Chondrocyte (in vitro differentiated cells): ENCODE data around the gene DNAJC9. TPM values are rescaled to one million over a fixed set of nuclear protein-coding genes. Genes with fewer than 3 reads are reported as not detected.

ENCODE experiments used
- DNase-seq: peaks from one replicate; pipeline ENCODE4 v3.0.0; 2021; ENCODE audit warnings: mixed read lengths, low spot score
- H3K27ac Mint-ChIP-seq: one replicate; pipeline ENCODE4 v1.8.0; 2021; ENCODE audit warnings: mild to moderate bottlenecking, moderate library complexity, mixed read lengths; ENCODE audit not compliant: unreplicated experiment
- H3K27me3 Mint-ChIP-seq: 2 replicates; pipeline ENCODE4 v1.8.0; 2021; ENCODE audit warnings: low read depth, mixed read lengths
- H3K36me3 Mint-ChIP-seq: 2 replicates; pipeline ENCODE4 v1.8.0; 2021; ENCODE audit warnings: low read depth, mixed read lengths
- H3K4me1 Mint-ChIP-seq: 2 replicates; pipeline ENCODE4 v1.8.0; 2021; ENCODE audit warnings: low read depth, mild to moderate bottlenecking, mixed read lengths
- H3K4me3 Mint-ChIP-seq: one replicate; pipeline ENCODE4 v1.8.0; 2021; ENCODE audit warnings: mild to moderate bottlenecking, moderate library complexity, mixed read lengths; ENCODE audit not compliant: unreplicated experiment
- H3K9me3 Mint-ChIP-seq: 2 replicates; pipeline ENCODE4 v1.8.0; 2021; ENCODE audit warnings: low read depth, mixed read lengths
- total RNA-seq: library from RNA; stranded (reverse); gene quantifications from 3 replicates; pipeline ENCODE4 v1.2.1, GENCODE V29; 2021
- TF ChIP-seq, protein P1 (sequence below): fragments of 200-600 bp; sonication (generic); IDR thresholded peaks from 2 replicates; pipeline ENCODE4 v1.5.0; 2021; ENCODE audit warnings: antibody characterized with exemption, mild to moderate bottlenecking, moderate library complexity

Gene DNAJC9
- total RNA-seq, 1 donor from 2014 or later: 17.6 TPM

DNA sequence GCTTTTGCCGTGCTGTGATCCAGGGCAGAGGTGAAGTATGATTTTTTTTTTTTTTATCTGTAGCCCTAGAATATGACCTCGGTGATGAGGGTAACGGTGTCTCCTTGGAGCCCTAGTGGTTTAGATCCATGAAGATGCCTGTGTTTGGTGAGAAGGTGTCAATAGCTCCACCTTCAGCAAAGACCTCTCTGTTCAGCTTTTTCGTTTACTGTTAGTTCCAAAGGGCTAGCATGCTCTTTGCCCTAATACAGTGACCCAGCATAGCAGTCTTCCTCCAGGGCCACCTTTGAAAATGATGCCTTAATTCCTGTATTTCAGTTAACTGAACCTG lies 6.1 kb upstream of the DNAJC9 start:
- peaks cover 29% of the 10 kb centered on the region for H3K4me1 Mint-ChIP-seq
- DNase-seq: no peak
- no peaks in the 10 kb centered on the region for H3K27me3 Mint-ChIP-seq
- H3K9me3 Mint-ChIP-seq: peaks cover under 1% of the 10 kb centered on the region
- H3K36me3 Mint-ChIP-seq: peaks cover 8% of the 10 kb centered on the region
- peak overlapping the region; percentile 94 for H3K4me3 Mint-ChIP-seq
- TF ChIP-seq, protein P1, sequence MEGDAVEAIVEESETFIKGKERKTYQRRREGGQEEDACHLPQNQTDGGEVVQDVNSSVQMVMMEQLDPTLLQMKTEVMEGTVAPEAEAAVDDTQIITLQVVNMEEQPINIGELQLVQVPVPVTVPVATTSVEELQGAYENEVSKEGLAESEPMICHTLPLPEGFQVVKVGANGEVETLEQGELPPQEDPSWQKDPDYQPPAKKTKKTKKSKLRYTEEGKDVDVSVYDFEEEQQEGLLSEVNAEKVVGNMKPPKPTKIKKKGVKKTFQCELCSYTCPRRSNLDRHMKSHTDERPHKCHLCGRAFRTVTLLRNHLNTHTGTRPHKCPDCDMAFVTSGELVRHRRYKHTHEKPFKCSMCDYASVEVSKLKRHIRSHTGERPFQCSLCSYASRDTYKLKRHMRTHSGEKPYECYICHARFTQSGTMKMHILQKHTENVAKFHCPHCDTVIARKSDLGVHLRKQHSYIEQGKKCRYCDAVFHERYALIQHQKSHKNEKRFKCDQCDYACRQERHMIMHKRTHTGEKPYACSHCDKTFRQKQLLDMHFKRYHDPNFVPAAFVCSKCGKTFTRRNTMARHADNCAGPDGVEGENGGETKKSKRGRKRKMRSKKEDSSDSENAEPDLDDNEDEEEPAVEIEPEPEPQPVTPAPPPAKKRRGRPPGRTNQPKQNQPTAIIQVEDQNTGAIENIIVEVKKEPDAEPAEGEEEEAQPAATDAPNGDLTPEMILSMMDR: no peak
- peak overlapping the region; percentile 98 for H3K27ac Mint-ChIP-seq

DNA sequence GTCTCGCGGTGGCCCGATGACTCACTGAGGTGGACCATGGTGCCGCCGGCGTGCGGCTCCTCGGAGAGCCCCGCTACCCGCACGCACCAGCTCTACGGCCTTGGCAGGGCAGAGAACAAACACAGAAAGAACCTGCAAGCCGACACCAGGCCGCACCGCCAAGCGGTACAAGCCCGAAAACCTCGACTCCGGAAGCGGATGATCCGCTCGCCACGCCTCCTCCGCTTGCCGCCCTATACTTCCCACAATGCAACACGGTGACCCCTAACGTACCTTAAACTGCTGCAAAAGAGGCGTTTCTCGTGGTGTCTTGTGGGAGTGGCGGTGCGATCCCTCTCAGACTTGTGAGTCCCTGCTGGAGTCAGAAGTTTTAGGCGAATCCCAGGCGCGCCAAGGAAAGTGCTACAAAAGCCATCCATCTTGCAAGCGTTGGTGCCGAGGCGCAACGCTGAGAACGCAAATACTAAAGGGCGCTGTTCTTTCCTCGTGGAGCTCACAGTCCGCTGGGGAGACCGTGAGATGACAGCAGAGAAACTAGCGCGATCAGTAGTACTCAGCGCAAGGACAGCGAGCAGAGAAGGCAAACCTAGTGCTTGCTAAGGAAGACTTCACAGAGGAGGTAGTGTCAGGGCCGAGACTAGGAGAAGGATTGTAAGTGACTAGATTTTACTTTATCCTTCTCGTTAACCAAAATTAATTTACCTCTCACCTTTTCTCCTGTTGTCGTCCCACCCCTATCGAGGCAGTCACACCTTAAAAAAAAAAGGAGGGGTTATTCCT lies 5.6 kb upstream of the DNAJC9 start, which contains the start of gene MRPS16:
Gene MRPS16 (minus strand): TSS at position 200 of the 780 bp plus-strand sequence. CDS start 162 bp downstream, at position 38.
- Mint-ChIP-seq H3K36me3 (peaks cover 8% of the 10 kb centered on the region), H3K4me1 (peaks cover 35% of the 10 kb centered on the region), H3K27ac (peak within 1 kb of the TSS; percentile 98), H3K27me3 (no peaks in the 10 kb centered on the region), H3K9me3 (no peaks in the 10 kb centered on the region), H3K4me3 (peak within 1 kb of the TSS; percentile 94)
- DNase-seq: peak; percentile 94
- TF ChIP-seq, protein P1: peak; percentile 5

DNA sequence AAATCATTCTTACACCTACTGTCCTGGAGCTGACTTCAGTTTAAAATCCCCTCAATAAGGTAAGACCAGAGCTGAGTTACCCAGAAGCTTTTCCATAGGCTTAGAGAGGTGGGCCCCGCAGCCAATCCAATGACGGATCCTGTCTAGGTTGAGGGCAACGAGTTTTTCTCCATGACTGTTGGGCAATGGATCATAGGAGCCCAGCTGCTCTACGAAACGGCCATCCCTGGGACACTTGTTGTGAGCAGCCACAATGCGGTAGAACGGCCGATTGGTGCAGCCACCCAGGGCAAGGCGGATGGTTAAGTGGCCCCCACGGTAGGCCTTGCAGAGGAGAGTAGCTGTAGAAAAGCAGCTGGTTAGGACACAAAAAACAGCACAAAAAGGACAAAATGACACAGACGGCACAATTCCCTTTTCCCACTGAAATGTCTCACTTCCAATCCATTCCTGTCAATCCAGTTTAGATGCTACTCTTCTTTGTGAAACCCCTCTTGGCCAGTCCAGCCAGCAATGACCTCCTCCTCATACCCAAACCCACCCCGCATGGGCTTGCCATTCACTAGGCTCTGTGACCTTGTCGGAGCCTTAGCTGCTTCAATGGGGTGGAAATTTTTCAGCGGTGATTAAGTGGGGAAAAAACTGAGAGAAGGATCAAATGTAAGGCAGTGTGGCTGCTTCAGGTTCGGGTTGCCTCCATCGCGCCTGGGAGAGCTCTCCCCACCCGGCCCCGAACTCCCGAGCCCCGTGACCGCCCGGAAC lies 4.8 kb upstream of the DNAJC9 start:
- TF ChIP-seq, protein P1: peak; percentile 15
- H3K27me3 Mint-ChIP-seq: no peaks in the 10 kb centered on the region

DNA sequence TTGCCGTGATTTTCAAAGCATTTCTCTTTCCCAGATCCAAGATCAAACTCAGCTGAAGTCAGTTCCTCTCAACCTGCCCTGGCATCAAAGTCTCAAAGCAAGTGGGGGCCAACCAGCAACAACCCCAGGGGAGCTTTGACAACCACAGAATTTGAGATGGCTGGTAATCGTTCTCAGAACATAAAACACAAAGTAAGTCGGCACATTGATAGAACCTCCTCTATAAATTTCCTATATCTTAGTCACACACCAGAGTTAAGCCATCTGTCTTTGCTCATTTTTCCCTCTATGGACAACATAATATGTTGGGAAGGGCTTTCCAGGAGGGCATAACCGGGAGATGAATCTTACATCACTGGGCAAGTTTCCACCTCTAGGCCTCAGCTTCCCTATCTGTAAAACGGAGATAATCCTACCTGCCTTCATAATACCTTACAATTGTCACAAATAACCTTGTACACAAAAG lies 1.2 kb upstream of the DNAJC9 start:
- Mint-ChIP-seq H3K4me3 (no peak overlapping the region), H3K27ac (peak overlapping the region; percentile 95)

More for the DNA sequence above, 4.8 kb upstream of the DNAJC9 start:
- Mint-ChIP-seq H3K9me3 (no peaks in the 10 kb centered on the region), H3K4me3 (peak overlapping the region; percentile 94), H3K36me3 (peaks cover 8% of the 10 kb centered on the region), H3K4me1 (peaks cover 39% of the 10 kb centered on the region), H3K27ac (peak overlapping the region; percentile 98)
- DNase-seq: no peak

More for the DNA sequence above, 1.2 kb upstream of the DNAJC9 start:
- H3K27me3 Mint-ChIP-seq: no peaks in the 10 kb centered on the region
- TF ChIP-seq, protein P1: no peak
- H3K9me3 Mint-ChIP-seq: no peaks in the 10 kb centered on the region
- H3K4me1 Mint-ChIP-seq: peaks cover 65% of the 10 kb centered on the region
- peaks cover 17% of the 10 kb centered on the region for H3K36me3 Mint-ChIP-seq
- no peak for DNase-seq
